ENCODE data around the gene SCEL.

DNA sequence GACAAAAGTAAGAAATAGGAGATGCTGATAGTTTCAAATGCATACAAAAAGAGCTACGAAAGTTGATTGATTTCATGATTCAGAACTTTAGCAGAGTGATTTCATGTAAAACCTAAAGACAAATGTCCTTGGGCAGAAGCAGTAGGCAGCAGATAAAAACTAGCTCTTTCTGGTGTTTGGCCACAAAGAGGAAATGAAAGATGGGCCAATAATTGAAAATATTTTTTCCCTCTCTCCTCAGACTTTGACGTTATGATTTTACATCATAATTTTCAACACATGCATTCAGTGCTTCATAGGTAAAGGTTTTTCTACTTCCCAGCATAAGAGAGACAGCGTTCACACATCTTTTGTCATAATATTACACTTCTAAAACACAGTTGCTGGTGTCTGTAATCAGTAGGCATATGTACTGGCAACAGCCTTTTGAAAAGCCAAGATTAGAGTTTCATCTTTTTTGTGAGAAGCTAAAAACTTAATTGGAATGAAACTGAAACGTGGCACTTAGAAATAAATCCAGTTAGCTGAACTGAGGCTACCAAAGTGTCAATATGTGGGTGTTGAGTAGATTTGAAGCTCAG, 9.3 kb downstream of the SCEL start:
- TF ChIP-seq, protein P1, sequence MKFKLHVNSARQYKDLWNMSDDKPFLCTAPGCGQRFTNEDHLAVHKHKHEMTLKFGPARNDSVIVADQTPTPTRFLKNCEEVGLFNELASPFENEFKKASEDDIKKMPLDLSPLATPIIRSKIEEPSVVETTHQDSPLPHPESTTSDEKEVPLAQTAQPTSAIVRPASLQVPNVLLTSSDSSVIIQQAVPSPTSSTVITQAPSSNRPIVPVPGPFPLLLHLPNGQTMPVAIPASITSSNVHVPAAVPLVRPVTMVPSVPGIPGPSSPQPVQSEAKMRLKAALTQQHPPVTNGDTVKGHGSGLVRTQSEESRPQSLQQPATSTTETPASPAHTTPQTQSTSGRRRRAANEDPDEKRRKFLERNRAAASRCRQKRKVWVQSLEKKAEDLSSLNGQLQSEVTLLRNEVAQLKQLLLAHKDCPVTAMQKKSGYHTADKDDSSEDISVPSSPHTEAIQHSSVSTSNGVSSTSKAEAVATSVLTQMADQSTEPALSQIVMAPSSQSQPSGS (tag by site-specific recombination; IDR thresholded peaks at IDR 0.05; ENCODE audit: low read depth), result no peak
- no peak for TF ChIP-seq ZBTB7A (tag by site-specific recombination; IDR thresholded peaks at IDR 0.05; ENCODE audit: low read depth)
- TF ChIP-seq, protein P2, sequence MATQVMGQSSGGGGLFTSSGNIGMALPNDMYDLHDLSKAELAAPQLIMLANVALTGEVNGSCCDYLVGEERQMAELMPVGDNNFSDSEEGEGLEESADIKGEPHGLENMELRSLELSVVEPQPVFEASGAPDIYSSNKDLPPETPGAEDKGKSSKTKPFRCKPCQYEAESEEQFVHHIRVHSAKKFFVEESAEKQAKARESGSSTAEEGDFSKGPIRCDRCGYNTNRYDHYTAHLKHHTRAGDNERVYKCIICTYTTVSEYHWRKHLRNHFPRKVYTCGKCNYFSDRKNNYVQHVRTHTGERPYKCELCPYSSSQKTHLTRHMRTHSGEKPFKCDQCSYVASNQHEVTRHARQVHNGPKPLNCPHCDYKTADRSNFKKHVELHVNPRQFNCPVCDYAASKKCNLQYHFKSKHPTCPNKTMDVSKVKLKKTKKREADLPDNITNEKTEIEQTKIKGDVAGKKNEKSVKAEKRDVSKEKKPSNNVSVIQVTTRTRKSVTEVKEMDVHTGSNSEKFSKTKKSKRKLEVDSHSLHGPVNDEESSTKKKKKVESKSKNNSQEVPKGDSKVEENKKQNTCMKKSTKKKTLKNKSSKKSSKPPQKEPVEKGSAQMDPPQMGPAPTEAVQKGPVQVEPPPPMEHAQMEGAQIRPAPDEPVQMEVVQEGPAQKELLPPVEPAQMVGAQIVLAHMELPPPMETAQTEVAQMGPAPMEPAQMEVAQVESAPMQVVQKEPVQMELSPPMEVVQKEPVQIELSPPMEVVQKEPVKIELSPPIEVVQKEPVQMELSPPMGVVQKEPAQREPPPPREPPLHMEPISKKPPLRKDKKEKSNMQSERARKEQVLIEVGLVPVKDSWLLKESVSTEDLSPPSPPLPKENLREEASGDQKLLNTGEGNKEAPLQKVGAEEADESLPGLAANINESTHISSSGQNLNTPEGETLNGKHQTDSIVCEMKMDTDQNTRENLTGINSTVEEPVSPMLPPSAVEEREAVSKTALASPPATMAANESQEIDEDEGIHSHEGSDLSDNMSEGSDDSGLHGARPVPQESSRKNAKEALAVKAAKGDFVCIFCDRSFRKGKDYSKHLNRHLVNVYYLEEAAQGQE (tag by site-specific recombination; IDR thresholded peaks at IDR 0.05), result no peak
- TF ChIP-seq, protein P3, sequence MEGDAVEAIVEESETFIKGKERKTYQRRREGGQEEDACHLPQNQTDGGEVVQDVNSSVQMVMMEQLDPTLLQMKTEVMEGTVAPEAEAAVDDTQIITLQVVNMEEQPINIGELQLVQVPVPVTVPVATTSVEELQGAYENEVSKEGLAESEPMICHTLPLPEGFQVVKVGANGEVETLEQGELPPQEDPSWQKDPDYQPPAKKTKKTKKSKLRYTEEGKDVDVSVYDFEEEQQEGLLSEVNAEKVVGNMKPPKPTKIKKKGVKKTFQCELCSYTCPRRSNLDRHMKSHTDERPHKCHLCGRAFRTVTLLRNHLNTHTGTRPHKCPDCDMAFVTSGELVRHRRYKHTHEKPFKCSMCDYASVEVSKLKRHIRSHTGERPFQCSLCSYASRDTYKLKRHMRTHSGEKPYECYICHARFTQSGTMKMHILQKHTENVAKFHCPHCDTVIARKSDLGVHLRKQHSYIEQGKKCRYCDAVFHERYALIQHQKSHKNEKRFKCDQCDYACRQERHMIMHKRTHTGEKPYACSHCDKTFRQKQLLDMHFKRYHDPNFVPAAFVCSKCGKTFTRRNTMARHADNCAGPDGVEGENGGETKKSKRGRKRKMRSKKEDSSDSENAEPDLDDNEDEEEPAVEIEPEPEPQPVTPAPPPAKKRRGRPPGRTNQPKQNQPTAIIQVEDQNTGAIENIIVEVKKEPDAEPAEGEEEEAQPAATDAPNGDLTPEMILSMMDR (tag by site-specific recombination; IDR thresholded peaks at IDR 0.05), result no peak
- TF ChIP-seq ZNF555 (tag by site-specific recombination; conservative IDR thresholded peaks at IDR 0.05), result no peak
- no peak for TF ChIP-seq SETDB1 (IDR thresholded peaks at IDR 0.05; ENCODE audit: insufficient read length, low read length)
